Liver (tissue), 9 donors: ENCODE data around the gene KRTAP10-3. TPM values are rescaled to one million over a fixed set of nuclear protein-coding genes. Genes with fewer than 3 reads are reported as not detected.

Source experiments
- DNase-seq: peaks from one replicate; pipeline ENCODE4 v3.0.0-alpha.2; 2017; ENCODE audit warnings: low spot score
- H3K27ac ChIP-seq, 2 donors: one replicate each; pipeline ENCODE4 v1.7.0; 2013; ENCODE audit warnings: inconsistent platforms in 2 of 2, low read length in 2 of 2, control low read depth in 1 of 2, low read depth in 1 of 2, mild to moderate bottlenecking in 1 of 2
- H3K27me3 ChIP-seq, 4 donors: one replicate each; pipeline versions ENCODE4 v1.6.1 to v1.7.0; 2013; ENCODE audit warnings: low read length in 3 of 4, inconsistent platforms in 1 of 4, mild to moderate bottlenecking in 1 of 4, moderate library complexity in 1 of 4; ENCODE audit not compliant: control insufficient read depth in 4 of 4, insufficient read depth in 4 of 4
- H3K36me3 ChIP-seq, 4 donors: one replicate each; pipeline versions ENCODE4 v1.6.1 to v1.7.0; 2013; ENCODE audit warnings: low read length in 3 of 4, mild to moderate bottlenecking in 3 of 4, low read depth in 1 of 4, moderate library complexity in 1 of 4; ENCODE audit not compliant: control insufficient read depth in 4 of 4, insufficient read depth in 3 of 4
- H3K4me1 ChIP-seq, 4 donors: one replicate each; pipeline versions ENCODE4 v1.6.1 to v1.7.0; 2013; ENCODE audit warnings: low read length in 3 of 4, mild to moderate bottlenecking in 3 of 4, moderate library complexity in 1 of 4; ENCODE audit not compliant: control insufficient read depth in 4 of 4, insufficient read depth in 4 of 4
- H3K4me3 ChIP-seq, 3 donors: one replicate each; pipeline versions ENCODE4 v1.6.1 to v1.7.0; 2013; ENCODE audit warnings: low read length in 3 of 3, control low read depth in 1 of 3, low read depth in 1 of 3, mild to moderate bottlenecking in 1 of 3
- H3K9ac ChIP-seq, 2 donors: one replicate each; pipeline ENCODE4 v1.7.0; 2013; ENCODE audit warnings: low read length in 2 of 2, mild to moderate bottlenecking in 2 of 2, moderate library complexity in 2 of 2, control low read depth in 1 of 2, low read depth in 1 of 2
- H3K9me3 ChIP-seq, 4 donors: one replicate each; pipeline versions ENCODE4 v1.6.1 to v1.7.0; 2013; ENCODE audit warnings: low read length in 3 of 4; ENCODE audit not compliant: control insufficient read depth in 4 of 4
- EGR1 ChIP-seq, 2 donors: IDR thresholded peaks; 2 replicates each; pipeline ENCODE4 v1.6.1; 2016 to 2018; ENCODE audit warnings: antibody characterized with exemption in 2 of 2, low read depth in 2 of 2
- RAD21 ChIP-seq, 2 donors: IDR thresholded peaks; 2 replicates each; pipeline ENCODE4 v1.6.1; 2016; ENCODE audit warnings: antibody characterized with exemption in 2 of 2, mild to moderate bottlenecking in 2 of 2
- RXRA ChIP-seq, 2 donors: IDR thresholded peaks; 2 replicates each; pipeline ENCODE4 v1.6.1; 2017 to 2018; ENCODE audit warnings: antibody characterized with exemption in 2 of 2, mild to moderate bottlenecking in 1 of 2
- SP1 ChIP-seq: IDR thresholded peaks from 2 replicates; pipeline ENCODE4 v1.6.1; 2018; ENCODE audit warnings: antibody characterized with exemption, mild to moderate bottlenecking
- WGBS: extraction: QIAGEN DNeasy Blood & Tissue Kit; methylation state at CpG from one replicate; pipeline ENCODE4 v1.1.7; 2013; 5-methylcytosine and 5-hydroxymethylcytosine counted together
- polyA plus RNA-seq, 2 donors: library from polyadenylated mRNA; stranded (reverse) in 1 of 2; unstranded in 1 of 2; fragments of 200-250 nt in 1 of 2; fragments of >200 nt in 1 of 2; fragmentation: Nextera tagmentation in 1 of 2; extraction: Ambion mirVana in 1 of 2; gene quantifications; one replicate each; pipeline versions ENCODE4 v1.2.1 to v1.2.3, GENCODE V29; 2013 to 2015
- total RNA-seq, 2 donors: library from RNA; depleted of rRNA; stranded (reverse); fragments of >200 nt; gene quantifications; one replicate each; pipeline ENCODE4 v1.2.3, GENCODE V29; 2014
- TF ChIP-seq, protein P1 (sequence below): fragments of 150-350 bp; IDR thresholded peaks from 2 replicates; pipeline ENCODE4 v1.5.1; 2017; ENCODE audit warnings: improper control_type of control experiment, low read depth, low read length; ENCODE audit not compliant: missing input control
- TF ChIP-seq, protein P2 (sequence below): IDR thresholded peaks from 2 replicates; pipeline ENCODE4 v1.6.1; 2016; ENCODE audit warnings: antibody characterized with exemption
- TF ChIP-seq, protein P3 (sequence below): IDR thresholded peaks from 2 replicates; pipeline ENCODE4 v1.6.1; 2016; ENCODE audit warnings: antibody characterized with exemption
- TF ChIP-seq, protein P4 (sequence below): IDR thresholded peaks from 2 replicates; pipeline ENCODE4 v1.6.1; 2016; ENCODE audit warnings: antibody characterized with exemption, mild to moderate bottlenecking
- TF ChIP-seq, protein P5 (sequence below): IDR thresholded peaks from 2 replicates; pipeline ENCODE4 v1.6.1; 2016; ENCODE audit warnings: antibody characterized with exemption
- donor health status: healthy.
- donor health status: healthy.
- donor health status: healthy.
- donor health status: healthy.
- donor health status: healthy.

Gene KRTAP10-3
- total and polyA plus RNA-seq, 4 donors, result not detected

DNA sequence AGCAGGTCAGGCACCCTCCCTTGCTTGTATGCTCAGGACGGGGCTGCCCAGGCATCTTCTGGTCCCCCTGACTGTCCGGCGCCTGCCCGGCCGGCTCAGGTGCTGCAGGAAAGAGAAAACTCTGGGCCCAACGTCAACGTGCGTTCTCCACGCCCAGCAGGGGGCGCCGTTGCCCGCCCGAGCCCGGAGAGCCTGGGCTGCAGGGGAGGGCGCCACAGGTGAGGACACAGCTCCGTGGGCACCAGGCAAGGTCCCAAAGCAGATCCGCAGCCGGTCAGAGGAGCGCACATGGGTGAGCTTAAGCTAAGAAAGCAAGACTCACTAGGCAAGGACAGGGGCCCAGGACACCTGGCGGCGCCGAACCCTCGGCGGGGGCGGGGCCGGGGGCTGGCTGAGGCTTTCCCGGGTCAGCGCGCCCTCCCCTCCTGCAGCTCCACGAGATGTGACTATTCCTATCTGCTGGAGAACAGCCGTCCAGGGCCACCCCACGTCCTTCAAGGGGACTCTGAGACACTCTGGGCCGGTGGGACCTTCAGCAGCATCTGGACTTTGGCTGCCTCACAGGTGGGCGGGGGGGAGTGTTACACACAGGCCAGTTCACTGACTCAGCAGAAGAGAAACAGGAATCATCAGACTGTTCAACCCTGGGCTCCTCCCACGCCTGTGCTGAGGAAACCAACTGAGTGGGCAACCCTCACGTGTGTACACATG is 47.9 kb downstream of the KRTAP10-3 start:
- WGBS, result 11% methylated on average over 36 of the region's 36 CpGs
- H3K4me1 ChIP-seq, result peaks cover 0 to 26% (median 16%) of the 10 kb centered on the region in 4 donors
- H3K27ac ChIP-seq, result no peak overlapping the region
- H3K36me3 ChIP-seq, result no peaks in the 10 kb centered on the region
- DNase-seq, result peak; percentile 80
- H3K27me3 ChIP-seq, result no peaks in the 10 kb centered on the region
- no peak overlapping the region for H3K9ac ChIP-seq
- TF ChIP-seq RAD21 (IDR thresholded peaks at IDR 0.05), result peak; percentile 87 to 97
- TF ChIP-seq, protein P1, sequence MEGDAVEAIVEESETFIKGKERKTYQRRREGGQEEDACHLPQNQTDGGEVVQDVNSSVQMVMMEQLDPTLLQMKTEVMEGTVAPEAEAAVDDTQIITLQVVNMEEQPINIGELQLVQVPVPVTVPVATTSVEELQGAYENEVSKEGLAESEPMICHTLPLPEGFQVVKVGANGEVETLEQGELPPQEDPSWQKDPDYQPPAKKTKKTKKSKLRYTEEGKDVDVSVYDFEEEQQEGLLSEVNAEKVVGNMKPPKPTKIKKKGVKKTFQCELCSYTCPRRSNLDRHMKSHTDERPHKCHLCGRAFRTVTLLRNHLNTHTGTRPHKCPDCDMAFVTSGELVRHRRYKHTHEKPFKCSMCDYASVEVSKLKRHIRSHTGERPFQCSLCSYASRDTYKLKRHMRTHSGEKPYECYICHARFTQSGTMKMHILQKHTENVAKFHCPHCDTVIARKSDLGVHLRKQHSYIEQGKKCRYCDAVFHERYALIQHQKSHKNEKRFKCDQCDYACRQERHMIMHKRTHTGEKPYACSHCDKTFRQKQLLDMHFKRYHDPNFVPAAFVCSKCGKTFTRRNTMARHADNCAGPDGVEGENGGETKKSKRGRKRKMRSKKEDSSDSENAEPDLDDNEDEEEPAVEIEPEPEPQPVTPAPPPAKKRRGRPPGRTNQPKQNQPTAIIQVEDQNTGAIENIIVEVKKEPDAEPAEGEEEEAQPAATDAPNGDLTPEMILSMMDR, result peak; percentile 78
- TF ChIP-seq, protein P2, sequence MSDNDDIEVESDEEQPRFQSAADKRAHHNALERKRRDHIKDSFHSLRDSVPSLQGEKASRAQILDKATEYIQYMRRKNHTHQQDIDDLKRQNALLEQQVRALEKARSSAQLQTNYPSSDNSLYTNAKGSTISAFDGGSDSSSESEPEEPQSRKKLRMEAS, result no peak
- TF ChIP-seq, protein P3, sequence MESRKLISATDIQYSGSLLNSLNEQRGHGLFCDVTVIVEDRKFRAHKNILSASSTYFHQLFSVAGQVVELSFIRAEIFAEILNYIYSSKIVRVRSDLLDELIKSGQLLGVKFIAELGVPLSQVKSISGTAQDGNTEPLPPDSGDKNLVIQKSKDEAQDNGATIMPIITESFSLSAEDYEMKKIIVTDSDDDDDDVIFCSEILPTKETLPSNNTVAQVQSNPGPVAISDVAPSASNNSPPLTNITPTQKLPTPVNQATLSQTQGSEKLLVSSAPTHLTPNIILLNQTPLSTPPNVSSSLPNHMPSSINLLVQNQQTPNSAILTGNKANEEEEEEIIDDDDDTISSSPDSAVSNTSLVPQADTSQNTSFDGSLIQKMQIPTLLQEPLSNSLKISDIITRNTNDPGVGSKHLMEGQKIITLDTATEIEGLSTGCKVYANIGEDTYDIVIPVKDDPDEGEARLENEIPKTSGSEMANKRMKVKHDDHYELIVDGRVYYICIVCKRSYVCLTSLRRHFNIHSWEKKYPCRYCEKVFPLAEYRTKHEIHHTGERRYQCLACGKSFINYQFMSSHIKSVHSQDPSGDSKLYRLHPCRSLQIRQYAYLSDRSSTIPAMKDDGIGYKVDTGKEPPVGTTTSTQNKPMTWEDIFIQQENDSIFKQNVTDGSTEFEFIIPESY, result no peak
- H3K9me3 ChIP-seq, result no peaks in the 10 kb centered on the region
- no peak overlapping the region for H3K4me3 ChIP-seq

DNA sequence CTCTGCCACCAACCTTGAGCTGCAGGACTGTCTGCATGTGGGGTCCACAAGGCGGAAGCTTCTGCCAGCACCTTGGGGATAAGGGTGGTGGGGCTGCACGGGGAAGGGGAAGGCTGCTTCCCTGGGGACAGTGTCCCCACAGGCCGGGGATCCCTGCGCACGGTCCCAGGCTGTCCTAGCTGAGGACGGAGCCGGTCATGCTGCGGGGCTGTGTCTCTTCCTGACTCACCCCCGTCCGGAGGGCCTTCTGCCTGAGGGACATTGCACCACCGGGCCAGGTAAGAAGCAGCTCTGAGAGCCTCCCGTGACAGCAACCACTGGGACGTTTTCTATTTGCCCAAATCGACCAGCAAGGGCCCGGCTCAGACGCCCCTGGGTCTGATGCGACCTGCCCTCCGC is 48.5 kb downstream of the KRTAP10-3 start:
- 48% methylated on average over 18 of the region's 18 CpGs for WGBS
- H3K4me1 ChIP-seq, result peaks cover 0 to 26% (median 15%) of the 10 kb centered on the region in 4 donors
- H3K9ac ChIP-seq, result no peak overlapping the region
- no peak for TF ChIP-seq SP1
- no peak for TF ChIP-seq EGR1 (IDR thresholded peaks at IDR 0.05; ENCODE audit: low read depth in 2 of 2)
- TF ChIP-seq RAD21 (IDR thresholded peaks at IDR 0.05), result no peak
- TF ChIP-seq, protein P4, sequence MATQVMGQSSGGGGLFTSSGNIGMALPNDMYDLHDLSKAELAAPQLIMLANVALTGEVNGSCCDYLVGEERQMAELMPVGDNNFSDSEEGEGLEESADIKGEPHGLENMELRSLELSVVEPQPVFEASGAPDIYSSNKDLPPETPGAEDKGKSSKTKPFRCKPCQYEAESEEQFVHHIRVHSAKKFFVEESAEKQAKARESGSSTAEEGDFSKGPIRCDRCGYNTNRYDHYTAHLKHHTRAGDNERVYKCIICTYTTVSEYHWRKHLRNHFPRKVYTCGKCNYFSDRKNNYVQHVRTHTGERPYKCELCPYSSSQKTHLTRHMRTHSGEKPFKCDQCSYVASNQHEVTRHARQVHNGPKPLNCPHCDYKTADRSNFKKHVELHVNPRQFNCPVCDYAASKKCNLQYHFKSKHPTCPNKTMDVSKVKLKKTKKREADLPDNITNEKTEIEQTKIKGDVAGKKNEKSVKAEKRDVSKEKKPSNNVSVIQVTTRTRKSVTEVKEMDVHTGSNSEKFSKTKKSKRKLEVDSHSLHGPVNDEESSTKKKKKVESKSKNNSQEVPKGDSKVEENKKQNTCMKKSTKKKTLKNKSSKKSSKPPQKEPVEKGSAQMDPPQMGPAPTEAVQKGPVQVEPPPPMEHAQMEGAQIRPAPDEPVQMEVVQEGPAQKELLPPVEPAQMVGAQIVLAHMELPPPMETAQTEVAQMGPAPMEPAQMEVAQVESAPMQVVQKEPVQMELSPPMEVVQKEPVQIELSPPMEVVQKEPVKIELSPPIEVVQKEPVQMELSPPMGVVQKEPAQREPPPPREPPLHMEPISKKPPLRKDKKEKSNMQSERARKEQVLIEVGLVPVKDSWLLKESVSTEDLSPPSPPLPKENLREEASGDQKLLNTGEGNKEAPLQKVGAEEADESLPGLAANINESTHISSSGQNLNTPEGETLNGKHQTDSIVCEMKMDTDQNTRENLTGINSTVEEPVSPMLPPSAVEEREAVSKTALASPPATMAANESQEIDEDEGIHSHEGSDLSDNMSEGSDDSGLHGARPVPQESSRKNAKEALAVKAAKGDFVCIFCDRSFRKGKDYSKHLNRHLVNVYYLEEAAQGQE, result no peak
- TF ChIP-seq, protein P5, sequence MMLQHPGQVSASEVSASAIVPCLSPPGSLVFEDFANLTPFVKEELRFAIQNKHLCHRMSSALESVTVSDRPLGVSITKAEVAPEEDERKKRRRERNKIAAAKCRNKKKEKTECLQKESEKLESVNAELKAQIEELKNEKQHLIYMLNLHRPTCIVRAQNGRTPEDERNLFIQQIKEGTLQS, result no peak
- TF ChIP-seq, protein P3, result no peak
- no peak for TF ChIP-seq RXRA (IDR thresholded peaks at IDR 0.05)
- no peak for DNase-seq
- no peaks in the 10 kb centered on the region for H3K9me3 ChIP-seq
- H3K27ac ChIP-seq, result no peak overlapping the region
- no peaks in the 10 kb centered on the region for H3K27me3 ChIP-seq
- H3K4me3 ChIP-seq, result no peak overlapping the region
- no peaks in the 10 kb centered on the region for H3K36me3 ChIP-seq
